GM12878 (cell line): ENCODE measurements around the gene CHRNB2. TPM values are rescaled to one million over a fixed set of nuclear protein-coding genes. Genes with fewer than 3 reads are reported as not detected.

ENCODE experiments used
- ATAC-seq: fragments of 200-7000 bp; cut with Tn5 transposase; 3 replicates; pipeline ENCODE4 v1.9.1; 2020; ENCODE audit warnings: mild to moderate bottlenecking, moderate library complexity
- BruUV-seq: library from RNA; stranded (reverse); fragments of 400-500 nt; replicated peaks from 2 replicates; lab custom pipeline; 2021; lab: Mats Ljungman, UMichigan
- CTCF ChIA-PET: fragments of 300-600 bp; sonication (Branson Sonifier 250); formaldehyde crosslinking; extraction: SDS; loops from one replicate; lab custom pipeline; 2021; ENCODE audit warnings: inconsistent platforms; lab: Yijun Ruan, JAX
- POLR2A ChIA-PET: fragments of 350-600 bp; formaldehyde crosslinking; extraction: SDS; loops from one replicate; lab custom pipeline; 2021; ENCODE audit warnings: inconsistent platforms; lab: Charles Lee
- RAD21 ChIA-PET: fragments of 300-600 bp; sonication (Branson Sonifier 250); formaldehyde crosslinking; loops from one replicate; lab custom pipeline; 2023; ENCODE audit warnings: antibody characterized with exemption; ENCODE audit not compliant: unreplicated experiment; lab: Charles Lee
- SMC1A ChIA-PET: fragments of 300-600 bp; sonication (Branson Sonifier 250); formaldehyde crosslinking; loops from one replicate; lab custom pipeline; 2023; ENCODE audit not compliant: unreplicated experiment, uncharacterized antibody; lab: Charles Lee
- DNase-seq: peaks from one replicate; pipeline ENCODE4 v3.0.0-alpha.2; 2011; ENCODE audit warnings: low read depth, low spot score
- FAIRE-seq: peaks from 3 replicates; lab custom pipeline; 2011; peaks lifted over from hg19 to GRCh38; lab: Jason Lieb, UNC
- H2AFZ ChIP-seq: 2 replicates; pipeline ENCODE4 v1.6.0; 2011; ENCODE audit warnings: low read depth, low read length, control low read depth; ENCODE audit not compliant: control insufficient read depth
- H3K27ac ChIP-seq: 2 replicates; pipeline ENCODE4 v1.5.1; 2011; ENCODE audit warnings: control low read depth; ENCODE audit not compliant: control insufficient read depth, insufficient read depth
- H3K27me3 ChIP-seq, 2 experiments: replicated peaks in 1 of 2; 2 replicates each; pipeline versions ENCODE4 v1.6.0 to v1.6.1; 2011; ENCODE audit warnings: low read length in 1 of 2; ENCODE audit not compliant: control insufficient read depth in 2 of 2, insufficient read depth in 2 of 2
- H3K36me3 ChIP-seq, 2 experiments: 2 replicates each; pipeline ENCODE4 v1.5.1; 2011; ENCODE audit warnings: low read length in 1 of 2; ENCODE audit not compliant: control insufficient read depth in 2 of 2, insufficient read depth in 2 of 2
- H3K4me1 ChIP-seq: 2 replicates; pipeline ENCODE4 v1.6.1; 2011; ENCODE audit warnings: mild to moderate bottlenecking, low read length, moderate library complexity, mixed read lengths; ENCODE audit not compliant: control insufficient read depth, insufficient read depth
- H3K4me2 ChIP-seq: 2 replicates; pipeline ENCODE4 v1.6.0; 2011; ENCODE audit warnings: control low read depth; ENCODE audit not compliant: control insufficient read depth, insufficient read depth
- H3K4me3 ChIP-seq: fragments of 200-600 bp; sonication (generic); 2 replicates; pipeline ENCODE4 v1.5.1; 2016
- H3K79me2 ChIP-seq: 2 replicates; pipeline ENCODE4 v1.6.0; 2011; ENCODE audit warnings: low read length; ENCODE audit not compliant: control insufficient read depth, insufficient read depth
- H3K9ac ChIP-seq: 2 replicates; pipeline ENCODE4 v1.8.0; 2011; ENCODE audit warnings: low read length, control low read depth, mixed read lengths; ENCODE audit not compliant: control insufficient read depth, insufficient read depth
- H3K9me3 ChIP-seq: replicated peaks from 3 replicates; pipeline ENCODE4 v1.5.1; 2011; ENCODE audit warnings: mild to moderate bottlenecking, low read length; ENCODE audit not compliant: control insufficient read depth, insufficient read depth
- H4K20me1 ChIP-seq: 2 replicates; pipeline ENCODE4 v1.6.0; 2011; ENCODE audit not compliant: control insufficient read depth, insufficient read depth
- ASH2L ChIP-seq: fragments of 300-600, 200-600 bp; sonication (generic); IDR thresholded peaks from 2 replicates; pipeline ENCODE4 v1.6.1; 2017; ENCODE audit warnings: low read depth, mild to moderate bottlenecking, borderline replicate concordance
- CEBPB ChIP-seq, 2 experiments: fragments of 150-350 bp in 1 of 2; IDR thresholded peaks; 2 replicates each; pipeline ENCODE4 v1.6.1; 2012 to 2014; ENCODE audit warnings: low read depth in 2 of 2, low read length in 2 of 2, borderline replicate concordance in 1 of 2, inconsistent platforms in 1 of 2
- IKZF1 ChIP-seq: fragments of 450-650 bp; conservative IDR thresholded peaks from 2 replicates; pipeline ENCODE4 v1.6.1; 2017; ENCODE audit warnings: antibody characterized with exemption, mild to moderate bottlenecking
- IKZF2 ChIP-seq, 2 experiments: fragments of 450-650 bp; IDR thresholded peaks; 2 replicates each; pipeline ENCODE4 v1.6.1; 2017; ENCODE audit warnings: mild to moderate bottlenecking in 2 of 2, moderate library complexity in 2 of 2
- MEF2B ChIP-seq: fragments of 450-650 bp; IDR thresholded peaks from 2 replicates; pipeline ENCODE4 v1.6.1; 2018; ENCODE audit warnings: mild to moderate bottlenecking, moderate library complexity; ENCODE audit not compliant: partially characterized antibody, poor library complexity, severe bottlenecking
- MLLT1 ChIP-seq: fragments of 450-650 bp; IDR thresholded peaks from 2 replicates; pipeline ENCODE4 v1.6.1; 2016; ENCODE audit warnings: mild to moderate bottlenecking
- MYB ChIP-seq: fragments of 150-350 bp; IDR thresholded peaks from 2 replicates; pipeline ENCODE4 v1.6.1; 2014; ENCODE audit warnings: mild to moderate bottlenecking, low read depth, low read length, borderline replicate concordance
- NFYA ChIP-seq: IDR thresholded peaks from 2 replicates; pipeline ENCODE4 v1.6.1; 2011; ENCODE audit warnings: low read depth, mild to moderate bottlenecking, low read length, improper control_type of control experiment, borderline replicate concordance
- NFYB ChIP-seq: IDR thresholded peaks from 2 replicates; pipeline ENCODE4 v1.6.1; 2011; ENCODE audit warnings: low read depth, mild to moderate bottlenecking, low read length, improper control_type of control experiment, moderate library complexity; ENCODE audit not compliant: insufficient read depth
- PAX5 ChIP-seq: IDR thresholded peaks from 2 replicates; pipeline ENCODE4 v1.6.1; 2011; ENCODE audit warnings: low read depth, low read length, borderline replicate concordance
- ZBED1 ChIP-seq: IDR thresholded peaks from 2 replicates; pipeline ENCODE4 v1.6.1; 2016; ENCODE audit warnings: borderline replicate concordance
- WGBS: methylation state at CpG from one replicate; pipeline ENCODE4 v1.1.6; 2016; ENCODE audit warnings: low lambda C conversion rate; ENCODE audit not compliant: insufficient replicate concordance, insufficient coverage; ENCODE audit errors: missing lambda C conversion rate; 5-methylcytosine and 5-hydroxymethylcytosine counted together
- in situ Hi-C: fragments of 300-500 bp; cut with MboI; formaldehyde crosslinking; loops from 9 replicates; pipeline ENCODE4 v1.14.3; 2018; ENCODE audit warnings: mixed read lengths
- intact Hi-C: fragments of 100-400 bp; cut with micrococcal nuclease; formaldehyde crosslinking; loops from one replicate; pipeline ENCODE4 v1.14.2; 2022; ENCODE audit not compliant: unreplicated experiment
- polyA plus RNA-seq, 11 experiments: library from polyadenylated mRNA; depleted of rRNA in 4 of 11; unstranded in 6 of 11; stranded (reverse) in 5 of 11; fragments of >200 nt; fragmentation: Nextera tagmentation in 4 of 11; fragmentation: Illumina TruSeq in 1 of 11; extraction: Ambion mirVana in 4 of 11; extraction: Trizol in 1 of 11; gene quantifications; 1 replicate in 1 of 11; 2 replicates in 10 of 11; pipeline versions ENCODE4 v1.2.1 to v1.2.3, GENCODE V29; 2011 to 2016; ENCODE audit warnings: inconsistent platforms in 2 of 11, missing spikeins in 2 of 11, low read depth in 1 of 11
- total RNA-seq, 4 experiments: library from RNA; depleted of rRNA in 3 of 4; stranded (reverse); fragments of >200 nt in 3 of 4; fragmentation: Illumina TruSeq in 1 of 4; extraction: Trizol in 1 of 4; gene quantifications; 2 replicates each; pipeline versions ENCODE4 v1.2.1 to v1.2.3, GENCODE V29; 2013 to 2021
- TF ChIP-seq, protein P1 (sequence below): IDR thresholded peaks from 2 replicates; pipeline ENCODE4 v1.6.1; 2012; ENCODE audit warnings: low read depth, low read length, improper control_type of control experiment

The CHRNB2 gene
- total and polyA plus RNA-seq, 10 of the 15 experiments (the other 5 are each of a cell fraction or from before 2014, with no cell fraction given), result 0.01 to 0.11 (median 0.03) TPM; not detected in 6

DNA sequence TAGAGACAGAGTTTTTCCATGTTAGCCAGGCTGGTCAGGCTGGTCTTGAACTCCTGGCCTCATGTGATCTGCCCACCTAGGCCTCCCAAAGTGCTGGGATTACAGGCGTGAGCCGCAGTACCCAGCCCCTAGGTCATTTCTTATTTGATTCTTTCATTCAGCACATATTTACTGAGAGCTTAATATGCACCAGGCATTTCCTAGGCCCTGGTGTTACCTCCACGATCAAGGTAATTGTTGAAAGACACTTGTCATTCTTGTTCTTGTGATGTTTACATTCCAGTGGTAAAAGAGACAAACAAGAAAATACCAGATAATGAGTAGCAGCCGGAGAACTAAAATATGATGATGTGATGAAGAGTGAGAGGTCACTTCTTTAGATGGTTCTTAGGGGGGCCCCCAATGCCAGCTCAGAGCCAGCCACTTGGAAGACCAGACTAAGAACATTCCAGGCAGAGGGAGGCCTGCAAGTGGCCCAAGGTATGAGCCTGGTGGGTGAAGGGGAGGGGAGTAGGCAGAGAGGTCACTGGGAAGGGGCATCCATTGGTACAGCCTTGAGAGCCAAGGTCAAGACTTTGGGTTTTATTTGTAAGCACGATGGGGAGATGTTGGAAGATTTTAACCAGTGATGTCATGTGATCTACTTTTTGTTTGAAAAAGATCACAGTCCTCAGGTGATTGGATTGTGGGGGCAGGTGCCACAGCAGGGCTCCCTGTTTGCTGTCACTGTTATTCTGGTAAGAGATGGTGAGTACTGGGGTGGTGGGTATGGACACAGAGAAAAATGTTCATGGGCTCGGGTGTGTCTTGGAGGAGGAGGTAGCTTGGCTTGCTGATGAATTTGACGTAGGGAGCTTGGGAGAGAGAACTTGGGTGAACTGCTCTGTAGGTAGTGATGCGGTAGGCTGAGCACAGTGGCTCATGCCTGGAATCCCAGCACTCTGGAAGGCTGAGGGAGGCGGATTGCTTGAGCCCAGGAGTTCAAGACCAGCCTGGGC is 27.8 kb upstream of the CHRNB2 start:
- BruUV-seq, result no TSS peak
- POLR2A ChIA-PET, result interaction anchor here (0.6 to 1.0 kb wide), 2 partner anchors 47 to 55 kb away, joined by 3 read pairs; no protein-coding TSS in a partner anchor
- intact Hi-C loops (no loop called here), in situ Hi-C loops (no loop called here)
- CTCF ChIA-PET, result interaction anchor here (0.7 to 0.9 kb wide), 2 partner anchors 59 kb away, joined by 3 read pairs; no protein-coding TSS in a partner anchor
- no peak for ATAC-seq
- SMC1A ChIA-PET, result no interaction called here
- Histone ChIP-seq H3K4me3 (no peak overlapping the region), H3K9ac (no peak overlapping the region), H3K4me2 (no peak overlapping the region), H4K20me1 (no peaks in the 10 kb centered on the region), H3K27me3 (peaks cover 3% of the 10 kb centered on the region in 2 experiments; a peak in 2 of 4 replicates), H3K36me3 (no peaks in the 10 kb centered on the region), H3K4me1 (no peaks in the 10 kb centered on the region), H2AFZ (no peak overlapping the region), H3K79me2 (no peaks in the 10 kb centered on the region), H3K27ac (no peak overlapping the region), H3K9me3 (no peaks in the 10 kb centered on the region)
- no peak for TF ChIP-seq IKZF1
- no peak for TF ChIP-seq NFYA
- TF ChIP-seq IKZF2 (IDR thresholded peaks at IDR 0.05), result no peak
- 40% methylated on average over 8 of the region's 9 CpGs for WGBS
- no peak for FAIRE-seq
- RAD21 ChIA-PET, result interaction anchor here (1.2 kb wide), 1 partner anchor 61 kb away, joined by 4 read pairs; no protein-coding TSS in a partner anchor
- no peak for DNase-seq

DNA sequence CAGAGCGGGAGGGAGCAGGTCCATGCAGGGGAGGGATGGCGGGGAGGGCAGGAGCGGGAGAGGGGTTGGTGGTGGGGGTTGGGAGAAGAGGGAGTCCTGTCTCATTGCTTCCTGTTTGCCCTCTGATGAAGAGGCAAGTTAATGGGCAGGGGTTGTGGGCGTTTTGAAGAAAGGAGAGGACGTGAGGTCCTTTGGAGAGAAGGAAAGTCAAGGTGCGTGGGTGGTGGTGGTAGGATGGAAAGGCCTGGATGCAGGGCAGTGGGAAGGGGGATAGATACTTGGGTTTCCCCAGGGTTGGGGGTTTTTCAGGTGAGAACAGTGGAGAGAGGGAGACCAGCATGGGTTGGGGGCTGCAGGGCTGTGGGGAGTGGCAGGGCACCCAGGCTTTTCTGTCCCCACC is 26.3 kb upstream of the CHRNB2 start:
- Histone ChIP-seq H3K4me3 (no peak overlapping the region), H3K79me2 (no peaks in the 10 kb centered on the region), H3K4me1 (no peaks in the 10 kb centered on the region), H4K20me1 (no peaks in the 10 kb centered on the region), H3K9ac (no peak overlapping the region), H2AFZ (no peak overlapping the region), H3K36me3 (no peaks in the 10 kb centered on the region), H3K9me3 (no peaks in the 10 kb centered on the region), H3K27ac (no peak overlapping the region), H3K27me3 (peaks cover 3% of the 10 kb centered on the region in 2 experiments; a peak in 2 of 4 replicates), H3K4me2 (no peak overlapping the region)
- intact Hi-C loops, result no loop called here
- SMC1A ChIA-PET, result interaction anchor here (0.9 to 1.0 kb wide), 2 partner anchors 60 to 87 kb away, joined by 3 to 4 read pairs; no protein-coding TSS in a partner anchor
- in situ Hi-C loops, result no loop called here
- DNase-seq (no peak), FAIRE-seq (no peak), ATAC-seq (no peak)
- RAD21 ChIA-PET, result interaction anchor here (2.3 kb wide), 1 partner anchor 61 kb away, joined by 11 read pairs; no protein-coding TSS in a partner anchor
- WGBS, result 11% methylated on average over 3 of the region's 6 CpGs
- no TSS peak for BruUV-seq
- POLR2A ChIA-PET, result interaction anchor here (0.7 kb wide), 1 partner anchor 486 kb away, joined by 4 read pairs; no protein-coding TSS in a partner anchor
- CTCF ChIA-PET, result interaction anchor here (0.9 to 2.9 kb wide), 2 partner anchors 18 to 61 kb away, joined by 4 to 17 read pairs; no protein-coding TSS in a partner anchor
- TF ChIP-seq, protein P1, sequence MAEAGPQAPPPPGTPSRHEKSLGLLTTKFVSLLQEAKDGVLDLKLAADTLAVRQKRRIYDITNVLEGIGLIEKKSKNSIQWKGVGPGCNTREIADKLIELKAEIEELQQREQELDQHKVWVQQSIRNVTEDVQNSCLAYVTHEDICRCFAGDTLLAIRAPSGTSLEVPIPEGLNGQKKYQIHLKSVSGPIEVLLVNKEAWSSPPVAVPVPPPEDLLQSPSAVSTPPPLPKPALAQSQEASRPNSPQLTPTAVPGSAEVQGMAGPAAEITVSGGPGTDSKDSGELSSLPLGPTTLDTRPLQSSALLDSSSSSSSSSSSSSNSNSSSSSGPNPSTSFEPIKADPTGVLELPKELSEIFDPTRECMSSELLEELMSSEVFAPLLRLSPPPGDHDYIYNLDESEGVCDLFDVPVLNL, result no peak
- no peak for TF ChIP-seq CEBPB (IDR thresholded peaks at IDR 0.05; ENCODE audit: borderline replicate concordance in 1 of 2, low read depth in 2 of 2, low read length in 2 of 2)
- no peak for TF ChIP-seq ZBED1
- no peak for TF ChIP-seq MLLT1
- TF ChIP-seq ASH2L, result no peak
- TF ChIP-seq NFYB, result no peak
- no peak for TF ChIP-seq MYB
- TF ChIP-seq PAX5, result no peak
- no peak for TF ChIP-seq MEF2B
